Measurements from ENCODE around the gene WLS.

Gene WLS

GRCh38 chr1:68227598-68227997, 4.7 kb downstream of the WLS start:
- DNase-seq = no peak

GRCh38 chr1:68225781-68226180, 6.5 kb downstream of the WLS start:
- DNase-seq = no peak

GRCh38 chr1:68223687-68224086, 8.6 kb downstream of the WLS start:
- DNase-seq = no peak

- DNase-seq = no peak
Observed at GRCh38 chr1:68221980-68222373, 10.3 kb downstream of the WLS start.

GRCh38 chr1:68221001-68221979, 11.0 kb downstream of the WLS start:
- DNase-seq = no peak

- DNase-seq = no peak
Observed at GRCh38 chr1:68220420-68220819, 11.9 kb downstream of the WLS start.

GRCh38 chr1:68218490-68218889, 13.8 kb downstream of the WLS start:
- no peak for DNase-seq

- DNase-seq = no peak
Observed at GRCh38 chr1:68217618-68218017, 14.7 kb downstream of the WLS start.

- DNase-seq = no peak
Observed at GRCh38 chr1:68217060-68217554, 15.2 kb downstream of the WLS start.

- DNase-seq = no peak
Observed at GRCh38 chr1:68216089-68216772, 16.1 kb downstream of the WLS start.

- no peak for DNase-seq
Observed at GRCh38 chr1:68213843-68214242, 18.5 kb downstream of the WLS start.

- DNase-seq = no peak
Observed at GRCh38 chr1:68211761-68212380, 20.5 kb downstream of the WLS start.

GRCh38 chr1:68210829-68211228, 21.5 kb downstream of the WLS start:
- no peak for DNase-seq

GRCh38 chr1:68210027-68210426, 22.3 kb downstream of the WLS start:
- no peak for DNase-seq

GRCh38 chr1:68206848-68207689, 25.3 kb downstream of the WLS start:
- no peak for DNase-seq

GRCh38 chr1:68205794-68206358, 26.4 kb downstream of the WLS start:
- DNase-seq = no peak

- DNase-seq = no peak
Observed at GRCh38 chr1:68204977-68205630, 27.2 kb downstream of the WLS start.

GRCh38 chr1:68202239-68202832, 30.0 kb downstream of the WLS start:
- DNase-seq = no peak

- DNase-seq = no peak
Observed at GRCh38 chr1:68201546-68202238, 30.6 kb downstream of the WLS start.

- no peak for DNase-seq
Observed at GRCh38 chr1:68199603-68200002, 32.7 kb downstream of the WLS start.

GRCh38 chr1:68198752-68199151, 33.6 kb downstream of the WLS start:
- no peak for DNase-seq
